ENCODE data around the gene PRKAB1.

- no peak for TF ChIP-seq MXI1 (IDR thresholded peaks at IDR 0.05; ENCODE audit: low read depth, low read length)
- no peak for TF ChIP-seq CHCHD3 (CRISPR knock-in tag; IDR thresholded peaks at IDR 0.05)
- no peak for TF ChIP-seq CTCF (IDR thresholded peaks at IDR 0.05 in 2 of 3, conservative IDR thresholded peaks at IDR 0.05 in 1 of 3; ENCODE audit: insufficient read depth in 2 of 3, low read depth in 1 of 3, low read length in 3 of 3)
Measured at GRCh38 chr12:119692410-119692809, 24.5 kb downstream of the PRKAB1 start.

Data from K562 (cell line).